Upper lobe of right lung (tissue), 1 donor: ENCODE results near the gene ACP6. TPM values are rescaled to one million over a fixed set of nuclear protein-coding genes. Genes with fewer than 3 reads are reported as not detected.

Experiments
- ATAC-seq: fragments of 200-7000 bp; cut with Tn5 transposase; one replicate; pipeline ENCODE4 v1.9.1; 2020; ENCODE audit warnings: mild to moderate bottlenecking, moderate library complexity
- DNase-seq: peaks from one replicate; pipeline ENCODE4 v3.0.0-alpha.2; 2020
- H3K27ac ChIP-seq: fragments of 200-600 bp; one replicate; pipeline ENCODE4 v1.8.0; 2022
- H3K27me3 ChIP-seq: fragments of 200-600 bp; one replicate; pipeline ENCODE4 v1.8.0; 2022; ENCODE audit warnings: mild to moderate bottlenecking
- H3K36me3 ChIP-seq: fragments of 200-600 bp; one replicate; pipeline ENCODE4 v1.8.0; 2022
- H3K4me1 ChIP-seq: fragments of 200-600 bp; one replicate; pipeline ENCODE4 v1.8.0; 2022
- H3K4me3 ChIP-seq: fragments of 200-600 bp; one replicate; pipeline ENCODE4 v1.8.0; 2022; ENCODE audit warnings: mild to moderate bottlenecking
- H3K9me3 ChIP-seq: fragments of 200-600 bp; one replicate; pipeline ENCODE4 v1.8.0; 2022
- intact Hi-C: fragments of 100-400 bp; cut with DNase I; formaldehyde crosslinking; loops from one replicate; pipeline ENCODE4 v1.11.0; 2022
- long read RNA-seq: library from polyadenylated mRNA; unstranded; transcript quantifications from one replicate; pipeline ENCODE4 v2.0.0, GENCODE V29; 2021
- total RNA-seq: library from RNA; stranded (reverse); fragmentation: NEBNext Ultra II Directional; extraction: Animal tissue kit (Norgen Biotek cat#: 25700); gene quantifications from one replicate; pipeline ENCODE4 v1.2.1, GENCODE V29; 2021
- TF ChIP-seq, protein P1 (sequence below): fragments of 200-600 bp; IDR thresholded peaks from one replicate; pipeline ENCODE4 v1.8.0; 2022; ENCODE audit warnings: antibody characterized with exemption
- donor health status: DM: no; HTN: yes; CAD: no; lungs with severe emphysema.

ACP6 gene
- total RNA-seq = 15.8 TPM
- long read RNA-seq, full-length matches to known transcripts = 4 of 13 reads
- long read RNA-seq, partial matches to known transcripts = 5 of 13 reads
- long read RNA-seq, other reads (novel, unspliced or antisense) = 4 of 13 reads

DNA sequence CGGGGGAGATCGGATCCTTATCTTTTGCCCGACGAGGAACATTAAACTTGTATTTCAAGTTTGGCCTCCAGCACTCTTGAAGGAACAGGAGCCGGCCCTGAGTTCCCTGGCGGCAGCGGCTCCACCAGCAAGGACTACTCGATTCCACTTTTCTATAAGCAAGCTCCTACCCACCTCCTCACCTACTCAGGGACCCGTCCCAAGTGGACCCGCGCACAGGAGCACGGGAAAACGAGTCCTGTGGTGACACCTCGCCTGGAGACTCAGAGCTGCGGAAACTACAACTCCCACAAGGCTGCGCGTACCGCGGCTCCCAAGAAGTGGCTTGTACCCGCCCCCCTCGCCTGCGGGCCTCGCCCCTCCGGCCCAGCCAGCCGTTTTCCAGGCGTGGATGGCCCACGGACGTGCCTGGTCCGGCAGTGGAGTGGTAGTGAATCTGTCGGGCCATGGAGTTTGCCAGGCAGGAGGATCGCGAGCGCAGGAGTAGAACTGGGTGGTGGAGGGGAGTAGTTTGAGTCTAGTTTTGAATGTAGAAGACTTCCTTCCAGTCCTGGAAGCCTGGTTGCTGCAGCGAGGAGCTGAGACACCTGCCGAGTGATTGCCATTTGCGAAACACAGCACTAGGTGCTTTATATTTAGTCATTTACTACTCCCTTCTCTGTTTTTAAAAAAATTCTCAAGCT lies at the start of gene ACP6:
TSS of gene ACP6 (minus strand) at position 206 of the 683 bp plus-strand sequence. CDS start 476 bp downstream, outside the sequence.
- TF ChIP-seq, protein P1, sequence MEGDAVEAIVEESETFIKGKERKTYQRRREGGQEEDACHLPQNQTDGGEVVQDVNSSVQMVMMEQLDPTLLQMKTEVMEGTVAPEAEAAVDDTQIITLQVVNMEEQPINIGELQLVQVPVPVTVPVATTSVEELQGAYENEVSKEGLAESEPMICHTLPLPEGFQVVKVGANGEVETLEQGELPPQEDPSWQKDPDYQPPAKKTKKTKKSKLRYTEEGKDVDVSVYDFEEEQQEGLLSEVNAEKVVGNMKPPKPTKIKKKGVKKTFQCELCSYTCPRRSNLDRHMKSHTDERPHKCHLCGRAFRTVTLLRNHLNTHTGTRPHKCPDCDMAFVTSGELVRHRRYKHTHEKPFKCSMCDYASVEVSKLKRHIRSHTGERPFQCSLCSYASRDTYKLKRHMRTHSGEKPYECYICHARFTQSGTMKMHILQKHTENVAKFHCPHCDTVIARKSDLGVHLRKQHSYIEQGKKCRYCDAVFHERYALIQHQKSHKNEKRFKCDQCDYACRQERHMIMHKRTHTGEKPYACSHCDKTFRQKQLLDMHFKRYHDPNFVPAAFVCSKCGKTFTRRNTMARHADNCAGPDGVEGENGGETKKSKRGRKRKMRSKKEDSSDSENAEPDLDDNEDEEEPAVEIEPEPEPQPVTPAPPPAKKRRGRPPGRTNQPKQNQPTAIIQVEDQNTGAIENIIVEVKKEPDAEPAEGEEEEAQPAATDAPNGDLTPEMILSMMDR = no peak
- H3K4me3 ChIP-seq = peak within 1 kb of the TSS; percentile 92
- DNase-seq (peak; percentile 98), ATAC-seq (peak; percentile 98)
- peaks cover 19% of the 10 kb centered on the region for H3K4me1 ChIP-seq
- no peaks in the 10 kb centered on the region for H3K36me3 ChIP-seq
- peak within 1 kb of the TSS; percentile 85 for H3K27ac ChIP-seq
- H3K27me3 ChIP-seq = no peaks in the 10 kb centered on the region
- H3K9me3 ChIP-seq = no peaks in the 10 kb centered on the region
- intact Hi-C loops = no loop called here

DNA sequence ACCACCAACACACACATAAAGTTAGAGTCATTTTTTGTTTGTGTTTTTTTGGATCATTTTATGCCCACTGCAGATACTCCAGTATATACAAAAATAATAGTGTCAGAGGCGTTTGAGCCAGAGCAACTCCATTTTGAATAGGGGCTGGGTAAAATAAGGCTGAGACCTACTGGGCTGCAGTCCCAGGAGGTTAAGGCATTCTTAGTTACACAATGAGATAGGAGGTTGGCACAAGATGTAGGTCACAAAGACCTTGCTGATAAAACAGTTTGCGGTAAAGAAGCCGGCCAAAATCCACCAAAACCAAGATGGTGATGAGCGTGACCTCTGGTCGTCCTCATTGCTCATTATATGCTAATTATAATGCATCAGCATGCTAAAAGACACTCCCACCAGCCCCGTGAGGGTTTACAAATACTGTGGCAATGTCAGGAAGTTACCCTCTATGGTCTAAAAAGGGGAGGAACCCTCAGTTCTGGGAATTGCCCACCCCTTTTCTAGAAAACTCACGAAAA lies 49.4 kb upstream of the ACP6 start:
- TF ChIP-seq, protein P1 = no peak
- DNase-seq (no peak), ATAC-seq (no peak)
- no peak overlapping the region for H3K4me3 ChIP-seq
- H3K4me1 ChIP-seq = no peaks in the 10 kb centered on the region
- intact Hi-C loops = loop anchor here (5.0 kb wide), 1 partner anchor 173 kb away; no protein-coding TSS in a partner anchor
- H3K9me3 ChIP-seq = no peaks in the 10 kb centered on the region
- H3K36me3 ChIP-seq = no peaks in the 10 kb centered on the region
- H3K27me3 ChIP-seq = no peaks in the 10 kb centered on the region
- no peak overlapping the region for H3K27ac ChIP-seq

DNA sequence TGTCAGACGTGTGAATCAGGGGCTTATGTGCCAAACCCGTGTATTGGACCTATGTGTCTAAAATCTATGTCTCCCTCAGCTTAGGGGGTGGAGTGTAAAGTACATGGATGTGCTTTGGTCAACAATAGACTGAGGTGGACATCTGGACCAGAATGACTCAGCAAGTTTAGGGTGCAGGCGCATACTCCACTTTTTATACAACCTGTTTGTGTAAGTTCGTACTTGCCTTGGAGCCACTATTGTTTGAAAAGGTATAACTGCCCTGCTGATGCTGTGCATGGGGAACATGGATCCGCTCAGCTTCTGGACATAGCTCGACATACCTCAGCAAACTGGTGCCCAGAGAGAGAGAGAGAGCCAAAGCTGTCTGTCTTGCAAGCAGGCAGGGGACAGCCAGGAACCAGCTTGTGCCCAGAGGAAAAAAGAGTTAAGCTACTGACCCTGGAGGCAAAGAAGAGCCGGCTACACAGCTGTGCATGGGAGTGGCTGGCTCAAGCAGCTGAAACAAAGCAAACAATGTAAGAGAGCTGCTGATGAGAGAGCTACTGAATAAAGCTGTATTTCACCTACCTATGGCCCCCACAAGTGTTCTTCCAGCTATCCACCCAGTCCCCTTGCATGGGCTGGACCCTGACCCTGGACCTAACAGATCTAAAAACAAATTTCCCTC lies 48.8 kb upstream of the ACP6 start:
- Histone ChIP-seq H3K4me3 (no peak overlapping the region), H3K27ac (no peak overlapping the region), H3K4me1 (no peaks in the 10 kb centered on the region), H3K27me3 (no peaks in the 10 kb centered on the region), H3K36me3 (no peaks in the 10 kb centered on the region), H3K9me3 (no peaks in the 10 kb centered on the region)
- intact Hi-C loops = no loop called here
- TF ChIP-seq, protein P1 = no peak
- ATAC-seq (no peak), DNase-seq (no peak)

DNA sequence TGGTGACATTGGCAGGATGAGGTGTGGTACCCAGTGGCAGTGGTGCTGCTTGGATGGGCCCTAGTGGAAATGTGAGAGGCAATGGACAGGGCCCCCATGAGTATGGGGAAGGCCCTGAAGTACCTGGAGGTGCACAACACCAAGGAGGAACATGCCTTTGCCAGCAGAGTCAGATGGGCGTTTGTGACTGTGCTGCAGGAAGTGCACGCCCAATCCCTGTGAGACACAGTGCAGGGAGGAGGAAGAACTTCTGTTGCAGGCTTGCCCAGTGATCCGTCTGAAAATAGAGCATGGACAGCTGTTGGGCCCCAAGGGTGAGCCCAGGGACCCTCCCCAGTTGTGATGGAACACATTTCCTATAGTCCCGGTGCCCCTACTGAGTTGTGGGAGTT lies 47.4 kb upstream of the ACP6 start:
- Histone ChIP-seq H3K4me3 (no peak overlapping the region), H3K9me3 (no peaks in the 10 kb centered on the region), H3K27ac (no peak overlapping the region), H3K27me3 (peaks cover 5% of the 10 kb centered on the region), H3K4me1 (no peaks in the 10 kb centered on the region), H3K36me3 (no peaks in the 10 kb centered on the region)
- TF ChIP-seq, protein P1 = no peak
- DNase-seq = no peak
- ATAC-seq = peak; percentile 66
- intact Hi-C loops = no loop called here

DNA sequence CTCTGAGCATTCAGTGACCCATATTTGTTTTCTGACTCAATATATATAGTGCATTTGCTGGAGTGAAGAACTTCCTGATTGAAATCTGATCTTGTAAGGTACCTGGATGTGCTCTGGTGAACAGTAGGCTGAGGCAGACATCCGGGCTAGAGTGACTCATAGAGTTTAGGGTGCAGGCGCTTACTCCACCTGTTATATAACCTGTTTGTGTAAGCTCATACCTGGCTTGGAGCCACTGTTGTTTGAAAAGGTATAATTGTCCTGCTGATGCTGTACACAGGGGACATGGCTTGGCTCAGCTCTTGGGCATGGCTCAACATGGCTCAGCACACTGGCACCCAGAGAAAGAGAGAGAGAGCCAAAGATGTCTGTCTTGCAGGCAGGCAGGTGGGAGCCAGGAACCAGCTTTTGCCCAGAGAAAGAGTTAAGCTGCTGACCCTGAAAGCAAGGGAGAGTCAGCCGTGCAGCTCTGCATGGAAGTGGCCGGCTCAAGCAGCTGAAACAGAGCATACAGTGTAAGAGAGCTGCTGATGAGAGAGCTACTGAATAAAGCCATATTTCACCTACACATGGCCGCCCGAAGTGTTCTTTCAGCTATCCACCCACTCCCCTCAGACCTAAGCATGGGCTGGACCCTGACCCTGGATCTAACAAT lies 46.9 kb upstream of the ACP6 start:
- intact Hi-C loops = no loop called here
- Histone ChIP-seq H3K9me3 (no peaks in the 10 kb centered on the region), H3K27ac (no peak overlapping the region), H3K4me1 (no peaks in the 10 kb centered on the region), H3K27me3 (peaks cover 5% of the 10 kb centered on the region), H3K4me3 (no peak overlapping the region), H3K36me3 (no peaks in the 10 kb centered on the region)
- no peak for DNase-seq
- peak; percentile 57 for ATAC-seq
- TF ChIP-seq, protein P1 = no peak
